Stimulated activated CD8-positive, alpha-beta memory T cell treated with anti-CD3 and anti-CD28 coated beads, Interleukin-15, amount 100 ng/mL, for 24 hours (primary cell): Measurements from ENCODE around the gene AP2A2.
"Not testable (repeated sequence)": the region's sequence is repeated elsewhere in the genome, so short reads cannot be mapped to it uniquely, and the experiment has no call there.

ENCODE experiments used
- DNase-seq: peaks from one replicate; pipeline ENCODE4 v3.0.0-alpha.2; 2020; ENCODE audit warnings: low read depth

Gene AP2A2

GRCh38 chr11:954392-955153 lies 28.9 kb downstream of the AP2A2 start:
- DNase-seq: no peak

GRCh38 chr11:955154-956063 lies 29.7 kb downstream of the AP2A2 start:
- DNase-seq: no peak

- no peak for DNase-seq
Measured at GRCh38 chr11:957212-957920, 31.7 kb downstream of the AP2A2 start.

- no peak for DNase-seq
Measured at GRCh38 chr11:958101-958500, 32.4 kb downstream of the AP2A2 start.

- no peak for DNase-seq
Measured at GRCh38 chr11:959027-959426, 33.4 kb downstream of the AP2A2 start.

GRCh38 chr11:959608-960007 lies 33.9 kb downstream of the AP2A2 start:
- no peak for DNase-seq

- not testable (repeated sequence) for DNase-seq
Measured at GRCh38 chr11:961310-961920, 35.7 kb downstream of the AP2A2 start.

- no peak for DNase-seq
Measured at GRCh38 chr11:961921-962320, 36.3 kb downstream of the AP2A2 start.

GRCh38 chr11:962688-963087 lies 37.0 kb downstream of the AP2A2 start:
- no peak for DNase-seq

GRCh38 chr11:963852-964251 lies 38.2 kb downstream of the AP2A2 start:
- no peak for DNase-seq

GRCh38 chr11:965206-965775 lies 39.6 kb downstream of the AP2A2 start:
- DNase-seq: no peak

- no peak for DNase-seq
Measured at GRCh38 chr11:967995-968751, 42.5 kb downstream of the AP2A2 start.

GRCh38 chr11:968822-969221 lies 43.2 kb downstream of the AP2A2 start:
- DNase-seq: no peak

- DNase-seq: no peak
Measured at GRCh38 chr11:969651-970205, 44.1 kb downstream of the AP2A2 start.

- no peak for DNase-seq
Measured at GRCh38 chr11:970319-970871, 44.7 kb downstream of the AP2A2 start.

GRCh38 chr11:971092-971690 lies 45.5 kb downstream of the AP2A2 start:
- DNase-seq: no peak

GRCh38 chr11:971731-972365 lies 46.2 kb downstream of the AP2A2 start:
- no peak for DNase-seq

- no peak for DNase-seq
Measured at GRCh38 chr11:972523-973211, 47.0 kb downstream of the AP2A2 start.

- no peak for DNase-seq
Measured at GRCh38 chr11:973237-973636, 47.6 kb downstream of the AP2A2 start.
